Hepatocyte (in vitro differentiated cells): ENCODE data around the gene D2HGDH.

ENCODE experiments used
- CTCF ChIP-seq: fragments of 200-600 bp; sonication (generic); IDR thresholded peaks from 2 replicates; pipeline ENCODE4 v1.5.1; 2016; ENCODE audit warnings: antibody characterized with exemption, mild to moderate bottlenecking; ENCODE audit not compliant: poor library complexity
- EZH2 ChIP-seq: fragments of 200-600 bp; sonication (generic); IDR thresholded peaks from 2 replicates; pipeline ENCODE4 v1.6.1; 2016; ENCODE audit warnings: antibody characterized with exemption, mild to moderate bottlenecking, borderline replicate concordance
- EZH2phosphoT487 ChIP-seq: fragments of 200-600 bp; sonication (generic); IDR thresholded peaks from one replicate; pipeline ENCODE4 v1.6.1; 2018; ENCODE audit warnings: antibody characterized with exemption, mild to moderate bottlenecking, low read depth, moderate library complexity; ENCODE audit not compliant: unreplicated experiment, severe bottlenecking

- TF ChIP-seq CTCF (no peak), EZH2 (no peak), EZH2phosphoT487 (no peak)
Measured at GRCh38 chr2:241733391-241734207, 831 bp upstream of the D2HGDH start.
